GM23248 (cell line): ENCODE data around the gene EPS8L1.

Source experiments
- EZH2 ChIP-seq: fragments of 200-600 bp; sonication (generic); IDR thresholded peaks from 2 replicates; pipeline ENCODE4 v1.6.1; 2018; ENCODE audit warnings: antibody characterized with exemption, mild to moderate bottlenecking; ENCODE audit not compliant: insufficient read depth, poor library complexity, severe bottlenecking
- EZH2phosphoT487 ChIP-seq: fragments of 200-600 bp; sonication (generic); IDR thresholded peaks from 2 replicates; pipeline ENCODE4 v1.6.1; 2018; ENCODE audit warnings: antibody characterized with exemption, moderate library complexity, mild to moderate bottlenecking, low read depth; ENCODE audit not compliant: insufficient read depth

DNA sequence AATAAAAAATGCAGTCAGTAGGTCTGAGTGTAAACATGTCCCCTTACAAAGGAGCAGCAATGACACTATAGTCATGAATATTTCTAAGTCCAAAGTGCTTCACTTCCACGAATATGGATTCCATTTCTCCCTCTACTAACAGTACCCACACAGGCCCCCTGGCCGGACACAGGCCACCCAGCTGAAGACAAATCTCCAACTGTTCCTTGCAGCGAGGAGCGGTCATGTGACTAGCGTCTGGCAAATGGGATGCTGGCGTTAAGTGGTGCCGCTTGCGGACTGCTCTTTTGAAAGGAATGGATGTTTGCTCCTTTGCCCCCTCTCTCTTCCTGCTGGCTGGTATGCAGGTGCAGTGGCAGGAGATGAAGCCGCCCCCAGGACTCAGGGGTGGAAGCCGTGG, 25.6 kb downstream of the EPS8L1 start:
- TF ChIP-seq EZH2, result no peak
- TF ChIP-seq EZH2phosphoT487, result no peak
